ENCODE results near the gene MOB3A. TPM values are rescaled to one million over a fixed set of nuclear protein-coding genes. Genes with fewer than 3 reads are reported as not detected.

Gene MOB3A
- total and polyA plus RNA-seq, 2 of the 13 experiments (the other 11 are each of a cell fraction or from before 2014, with no cell fraction given) = 3.5 to 17.8 TPM

DNA sequence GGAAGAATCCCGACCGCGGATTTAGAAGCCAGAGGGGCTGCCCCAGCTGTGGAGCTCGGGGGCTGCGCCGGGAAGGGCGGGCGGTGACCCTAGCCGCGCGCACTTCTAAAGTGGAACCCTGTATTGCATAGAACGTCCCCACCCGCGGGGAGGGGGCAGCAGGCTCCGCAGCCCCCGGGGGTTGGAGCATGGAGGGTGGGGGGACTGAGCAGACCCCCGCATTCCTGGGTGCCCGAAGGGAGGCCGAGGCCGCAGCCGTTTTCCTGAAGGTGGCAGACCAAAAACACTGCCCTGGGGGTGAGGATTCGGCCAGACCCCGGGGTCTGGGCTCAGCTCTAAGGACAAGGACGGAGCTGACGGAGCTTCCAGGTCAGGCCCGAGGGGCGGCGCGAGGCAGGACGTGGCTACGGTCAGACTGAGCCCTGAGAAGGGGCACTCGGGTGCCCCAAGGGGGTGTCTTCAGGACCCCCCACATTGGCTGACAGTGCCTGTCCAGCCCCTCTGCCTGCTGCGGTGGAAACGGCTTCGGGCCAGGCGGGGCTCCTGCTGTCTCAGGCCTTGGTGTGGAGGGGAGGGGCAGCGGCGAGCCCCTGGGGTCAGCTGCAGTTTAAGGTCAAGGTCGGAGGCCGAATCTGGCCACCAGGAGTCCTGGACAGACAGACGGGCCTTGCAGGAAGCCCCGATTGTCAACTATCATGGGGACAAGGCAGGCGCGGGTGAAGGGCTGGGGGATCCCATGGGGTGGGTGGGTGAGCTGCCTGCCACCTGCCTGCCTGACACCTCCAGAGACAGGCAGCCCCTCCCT is 57.6 kb downstream of the MOB3A start:
- ChIA-PET POLR2A (interaction anchor here (1.2 to 2.6 kb wide), 4 partner anchors 9 to 23 kb away, joined by 3 to 8 read pairs (median 6); no protein-coding TSS in a partner anchor), CTCF (ENCODE audit: low intra/inter-chr PET ratio, low total read pairs) (no interaction called here)
- Histone ChIP-seq H3K9me3 (ENCODE audit: low read length) (no peaks in the 10 kb centered on the region), H3K4me2 (ENCODE audit: low read depth, low read length) (no peak overlapping the region), H3K27ac (ENCODE audit: extremely low read length, insufficient read depth, low read length) (no peak overlapping the region), H4K20me1 (ENCODE audit: insufficient read depth, low read length) (no peaks in the 10 kb centered on the region), H3K36me3 (replicated peaks in 1 of 2; ENCODE audit: control insufficient read depth in 1 of 2, insufficient read depth in 2 of 2, low read length in 2 of 2) (peaks cover 15 to 41% of the 10 kb centered on the region in 2 experiments; a peak in 4 of 5 replicates), H2AFZ (ENCODE audit: low read length) (no peak overlapping the region), H3K4me3 (replicated peaks in 1 of 3; ENCODE audit: insufficient read depth in 1 of 3, low read depth in 2 of 3, low read length in 3 of 3) (no peak overlapping the region), H3K27me3 (ENCODE audit: control insufficient read depth in 1 of 2, insufficient read depth in 2 of 2, low read length in 2 of 2) (no peaks in the 10 kb centered on the region; a peak in 1 of 5 replicates), H3K4me1 (ENCODE audit: insufficient read depth, low read length) (no peaks in the 10 kb centered on the region), H3K9ac (ENCODE audit: insufficient read depth, low read depth, low read length) (no peak overlapping the region), H3K79me2 (ENCODE audit: insufficient read depth, low read length) (no peaks in the 10 kb centered on the region)
- ATAC-seq (no peak), FAIRE-seq (no peak), DNase-seq (ENCODE audit: low spot score) (no peak)
- TSS peak; percentile 33 for BruUV-seq (replicated peaks)
- 93% methylated on average over 44 of the region's 44 CpGs for WGBS (ENCODE audit: low lambda C conversion rate)
- in situ Hi-C loops (cut with HindIII; ENCODE audit: extremely low pct_ligation_motif_present, low pct_unique_long_range_greater_than_20kb) (no loop called here), intact Hi-C loops (cut with micrococcal nuclease; ENCODE audit: unreplicated experiment) (no loop called here)
- no peak for TF ChIP-seq ZNF724P (CRISPR knock-in tag; IDR thresholded peaks at IDR 0.05; ENCODE audit: borderline replicate concordance)
- no peak for TF ChIP-seq MBD4 (IDR thresholded peaks at IDR 0.05; ENCODE audit: borderline replicate concordance, low read length)
- no peak for TF ChIP-seq CCAR2 (optimal IDR thresholded peaks at IDR 0.05; ENCODE audit: low read depth, low read length)
- TF ChIP-seq ASH2L (IDR thresholded peaks at IDR 0.05; ENCODE audit: insufficient read length, low read depth, low read length) = no peak
- TF ChIP-seq ZNF20 (CRISPR knock-in tag; IDR thresholded peaks at IDR 0.05) = no peak
- TF ChIP-seq, protein P1, sequence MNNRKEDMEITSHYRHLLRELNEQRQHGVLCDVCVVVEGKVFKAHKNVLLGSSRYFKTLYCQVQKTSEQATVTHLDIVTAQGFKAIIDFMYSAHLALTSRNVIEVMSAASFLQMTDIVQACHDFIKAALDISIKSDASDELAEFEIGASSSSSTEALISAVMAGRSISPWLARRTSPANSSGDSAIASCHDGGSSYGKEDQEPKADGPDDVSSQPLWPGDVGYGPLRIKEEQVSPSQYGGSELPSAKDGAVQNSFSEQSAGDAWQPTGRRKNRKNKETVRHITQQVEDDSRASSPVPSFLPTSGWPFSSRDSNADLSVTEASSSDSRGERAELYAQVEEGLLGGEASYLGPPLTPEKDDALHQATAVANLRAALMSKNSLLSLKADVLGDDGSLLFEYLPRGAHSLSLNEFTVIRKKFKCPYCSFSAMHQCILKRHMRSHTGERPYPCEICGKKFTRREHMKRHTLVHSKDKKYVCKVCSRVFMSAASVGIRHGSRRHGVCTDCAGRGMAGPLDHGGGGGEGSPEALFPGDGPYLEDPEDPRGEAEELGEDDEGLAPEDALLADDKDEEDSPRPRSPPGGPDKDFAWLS (CRISPR knock-in tag; IDR thresholded peaks at IDR 0.05; ENCODE audit: borderline replicate concordance) = no peak
- TF ChIP-seq RXRA (CRISPR knock-in tag; IDR thresholded peaks at IDR 0.05) = peak; percentile 65
- TF ChIP-seq NR2F1 (CRISPR knock-in tag; IDR thresholded peaks at IDR 0.05) = peak in 1 of 2 experiments; percentile 66; a peak in 2 of 4 replicates
- no peak for TF ChIP-seq HNRNPLL (IDR thresholded peaks at IDR 0.05; ENCODE audit: low read depth, low read length, poor library complexity, severe bottlenecking)
- no peak for TF ChIP-seq ZNF354B (CRISPR knock-in tag; IDR thresholded peaks at IDR 0.05)
- peak; percentile 60 for TF ChIP-seq RARA (CRISPR knock-in tag; IDR thresholded peaks at IDR 0.05)
- no peak for TF ChIP-seq NPAS2 (CRISPR knock-in tag; IDR thresholded peaks at IDR 0.05; ENCODE audit: borderline replicate concordance)
- TF ChIP-seq STAG1 (CRISPR knock-in tag; IDR thresholded peaks at IDR 0.05) = no peak
- no peak for TF ChIP-seq ZNF619 (CRISPR knock-in tag; IDR thresholded peaks at IDR 0.05)
- TF ChIP-seq SNAI1 (CRISPR knock-in tag; IDR thresholded peaks at IDR 0.05; ENCODE audit: borderline replicate concordance) = no peak
- no peak for TF ChIP-seq TGIF2 (CRISPR knock-in tag; IDR thresholded peaks at IDR 0.05)
- TF ChIP-seq NR2F6 (IDR thresholded peaks at IDR 0.05) = peak; percentile 64
- TF ChIP-seq NR2F6 (CRISPR knock-in tag; IDR thresholded peaks at IDR 0.05) = peak; percentile 25; the same call in 1 of the 2 replicates
- TF ChIP-seq REXO4 (CRISPR knock-in tag; IDR thresholded peaks at IDR 0.05; ENCODE audit: borderline replicate concordance) = no peak
- no peak for TF ChIP-seq ZNF550 (CRISPR knock-in tag; IDR thresholded peaks at IDR 0.05; ENCODE audit: borderline replicate concordance)
- 0 out of 2 replicates have a peak, but pooled peaks have one; percentile 23 for TF ChIP-seq POLR2AphosphoS5 (IDR thresholded peaks at IDR 0.05; ENCODE audit: low read depth, low read length)
- peak; percentile 77 for TF ChIP-seq AGO2 (optimal IDR thresholded peaks at IDR 0.05; ENCODE audit: low read depth, low read length)
- TF ChIP-seq, protein P2, sequence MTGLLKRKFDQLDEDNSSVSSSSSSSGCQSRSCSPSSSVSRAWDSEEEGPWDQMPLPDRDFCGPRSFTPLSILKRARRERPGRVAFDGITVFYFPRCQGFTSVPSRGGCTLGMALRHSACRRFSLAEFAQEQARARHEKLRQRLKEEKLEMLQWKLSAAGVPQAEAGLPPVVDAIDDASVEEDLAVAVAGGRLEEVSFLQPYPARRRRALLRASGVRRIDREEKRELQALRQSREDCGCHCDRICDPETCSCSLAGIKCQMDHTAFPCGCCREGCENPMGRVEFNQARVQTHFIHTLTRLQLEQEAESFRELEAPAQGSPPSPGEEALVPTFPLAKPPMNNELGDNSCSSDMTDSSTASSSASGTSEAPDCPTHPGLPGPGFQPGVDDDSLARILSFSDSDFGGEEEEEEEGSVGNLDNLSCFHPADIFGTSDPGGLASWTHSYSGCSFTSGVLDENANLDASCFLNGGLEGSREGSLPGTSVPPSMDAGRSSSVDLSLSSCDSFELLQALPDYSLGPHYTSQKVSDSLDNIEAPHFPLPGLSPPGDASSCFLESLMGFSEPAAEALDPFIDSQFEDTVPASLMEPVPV (CRISPR knock-in tag; IDR thresholded peaks at IDR 0.05) = no peak

All from HepG2 (cell line).